Keratinocyte (primary cell): ENCODE measurements around the gene TCERG1.

ENCODE experiments used
- EZH2 ChIP-seq: IDR thresholded peaks from one replicate; pipeline ENCODE4 v1.6.1; 2012; ENCODE audit warnings: inconsistent platforms, mild to moderate bottlenecking, low read length, moderate library complexity
- TF ChIP-seq, protein P1 (sequence below), 3 experiments: IDR thresholded peaks in 1 of 3; conservative IDR thresholded peaks in 1 of 3; optimal IDR thresholded peaks in 1 of 3; 2 replicates in 2 of 3; 3 replicates in 1 of 3; pipeline versions ENCODE3 to v1.5.1; 2011; ENCODE audit warnings: low read length in 3 of 3, mild to moderate bottlenecking in 3 of 3, moderate library complexity in 2 of 3, control low read depth in 1 of 3, inconsistent platforms in 1 of 3; ENCODE audit not compliant: insufficient read depth in 2 of 3; ENCODE audit errors: extremely low read depth in 1 of 3

DNA sequence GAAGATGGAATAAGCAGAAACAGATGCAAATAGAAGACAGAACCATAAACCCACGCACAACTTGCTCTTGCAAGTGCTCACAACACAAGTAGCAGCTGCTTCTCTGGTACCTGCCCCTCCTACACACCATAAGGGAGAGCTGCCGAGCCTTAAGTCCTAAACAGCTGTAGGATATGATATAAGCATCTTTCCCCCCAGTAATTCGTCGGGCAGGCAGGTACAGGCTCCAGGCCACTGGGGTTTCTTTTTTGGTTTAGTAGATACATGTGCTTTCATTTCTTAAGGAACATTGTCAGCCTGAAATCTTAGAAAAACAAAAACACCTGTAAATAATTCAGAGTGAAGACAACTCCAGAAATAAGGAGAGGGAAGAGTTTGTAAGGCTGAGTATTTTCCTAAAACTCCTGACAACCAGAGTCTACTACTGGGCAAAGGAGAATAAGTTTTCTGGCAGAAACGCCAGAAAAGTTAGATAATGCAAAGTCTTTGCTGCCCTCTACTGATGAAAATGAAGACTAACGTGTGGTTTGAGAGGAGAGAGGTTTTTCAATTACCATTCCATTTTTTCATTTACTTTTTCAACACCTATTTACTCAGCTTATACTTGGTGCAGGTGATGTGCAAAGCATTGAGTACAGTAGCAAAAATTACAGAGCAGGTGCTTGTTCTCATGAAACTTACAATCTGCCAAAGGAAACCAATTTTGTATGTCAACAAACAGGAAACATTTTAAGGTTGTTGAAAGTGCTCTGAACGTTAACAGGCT lies 20.1 kb upstream of the TCERG1 start:
- TF ChIP-seq, protein P1, sequence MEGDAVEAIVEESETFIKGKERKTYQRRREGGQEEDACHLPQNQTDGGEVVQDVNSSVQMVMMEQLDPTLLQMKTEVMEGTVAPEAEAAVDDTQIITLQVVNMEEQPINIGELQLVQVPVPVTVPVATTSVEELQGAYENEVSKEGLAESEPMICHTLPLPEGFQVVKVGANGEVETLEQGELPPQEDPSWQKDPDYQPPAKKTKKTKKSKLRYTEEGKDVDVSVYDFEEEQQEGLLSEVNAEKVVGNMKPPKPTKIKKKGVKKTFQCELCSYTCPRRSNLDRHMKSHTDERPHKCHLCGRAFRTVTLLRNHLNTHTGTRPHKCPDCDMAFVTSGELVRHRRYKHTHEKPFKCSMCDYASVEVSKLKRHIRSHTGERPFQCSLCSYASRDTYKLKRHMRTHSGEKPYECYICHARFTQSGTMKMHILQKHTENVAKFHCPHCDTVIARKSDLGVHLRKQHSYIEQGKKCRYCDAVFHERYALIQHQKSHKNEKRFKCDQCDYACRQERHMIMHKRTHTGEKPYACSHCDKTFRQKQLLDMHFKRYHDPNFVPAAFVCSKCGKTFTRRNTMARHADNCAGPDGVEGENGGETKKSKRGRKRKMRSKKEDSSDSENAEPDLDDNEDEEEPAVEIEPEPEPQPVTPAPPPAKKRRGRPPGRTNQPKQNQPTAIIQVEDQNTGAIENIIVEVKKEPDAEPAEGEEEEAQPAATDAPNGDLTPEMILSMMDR (optimal IDR thresholded peaks at IDR 0.05 in 1 of 3, IDR thresholded peaks at IDR 0.05 in 1 of 3, conservative IDR thresholded peaks at IDR 0.05 in 1 of 3; ENCODE audit: extremely low read depth in 1 of 3, insufficient read depth in 2 of 3, low read length in 3 of 3), result peak in 2 of 3 experiments; percentile 49 to 63
- no peak for TF ChIP-seq EZH2
